Measurements from ENCODE around the gene GNAS-AS1.

The GNAS-AS1 gene

GRCh38 chr20:58877976-58878360 lies 27.3 kb upstream of the GNAS-AS1 start:
- POLR2A ChIA-PET: interaction anchor here (1.2 kb wide), 1 partner anchor 11 kb away, joined by 4 read pairs; no protein-coding TSS in a partner anchor
- DNase-seq (ENCODE audit: extremely low spot score): no peak
- CTCF ChIA-PET: no interaction called here

GRCh38 chr20:58877050-58877975 lies 26.6 kb upstream of the GNAS-AS1 start:
- DNase-seq (ENCODE audit: extremely low spot score): no peak
- TF ChIP-seq SP1 (IDR thresholded peaks at IDR 0.05) (no peak), ZNF384 (IDR thresholded peaks at IDR 0.05) (no peak), L3MBTL2 (conservative IDR thresholded peaks at IDR 0.05) (no peak), ELF4 (IDR thresholded peaks at IDR 0.05) (no peak), TARDBP (IDR thresholded peaks at IDR 0.05) (no peak), CTBP1 (IDR thresholded peaks at IDR 0.05; ENCODE audit: borderline replicate concordance) (no peak), HDGF (IDR thresholded peaks at IDR 0.05; ENCODE audit: borderline replicate concordance) (no peak), SUZ12 (IDR thresholded peaks at IDR 0.05) (no peak)
- POLR2A ChIA-PET: interaction anchor here (0.6 to 1.2 kb wide), 3 partner anchors 9 to 78 kb away, joined by 3 to 4 read pairs (median 3); no protein-coding TSS in a partner anchor
- CTCF ChIA-PET: no interaction called here

More at GRCh38 chr20:58877976-58878360, 27.3 kb upstream of the GNAS-AS1 start:
- TF ChIP-seq TARDBP (IDR thresholded peaks at IDR 0.05) (no peak), ELF4 (IDR thresholded peaks at IDR 0.05) (no peak), ZNF384 (IDR thresholded peaks at IDR 0.05) (no peak), FOXA1 (IDR thresholded peaks at IDR 0.05) (no peak), BHLHE40 (IDR thresholded peaks at IDR 0.05; ENCODE audit: borderline replicate concordance) (no peak), NFRKB (IDR thresholded peaks at IDR 0.05) (no peak), PKNOX1 (IDR thresholded peaks at IDR 0.05) (no peak), L3MBTL2 (conservative IDR thresholded peaks at IDR 0.05) (no peak), SUZ12 (IDR thresholded peaks at IDR 0.05) (no peak), LEF1 (IDR thresholded peaks at IDR 0.05; ENCODE audit: borderline replicate concordance) (no peak), SP1 (IDR thresholded peaks at IDR 0.05) (no peak), CTBP1 (IDR thresholded peaks at IDR 0.05; ENCODE audit: borderline replicate concordance) (no peak), HDGF (IDR thresholded peaks at IDR 0.05; ENCODE audit: borderline replicate concordance) (no peak), FOXM1 (IDR thresholded peaks at IDR 0.05; ENCODE audit: borderline replicate concordance) (no peak), ARNT (IDR thresholded peaks at IDR 0.05) (no peak), FOXK2 (IDR thresholded peaks at IDR 0.05) (no peak)

- DNase-seq (ENCODE audit: extremely low spot score): no peak
- ChIA-PET CTCF (no interaction called here), POLR2A (interaction anchor here (1.0 kb wide), 1 partner anchor 10 kb away, joined by 3 read pairs; no protein-coding TSS in a partner anchor)
- TF ChIP-seq ELF4 (IDR thresholded peaks at IDR 0.05) (no peak), TARDBP (IDR thresholded peaks at IDR 0.05) (no peak), NFRKB (IDR thresholded peaks at IDR 0.05) (no peak), FOXA1 (IDR thresholded peaks at IDR 0.05) (no peak), BHLHE40 (IDR thresholded peaks at IDR 0.05; ENCODE audit: borderline replicate concordance) (no peak), SP1 (IDR thresholded peaks at IDR 0.05) (no peak), PKNOX1 (IDR thresholded peaks at IDR 0.05) (no peak), FOXK2 (IDR thresholded peaks at IDR 0.05) (no peak), ARNT (IDR thresholded peaks at IDR 0.05) (no peak), FOXM1 (IDR thresholded peaks at IDR 0.05; ENCODE audit: borderline replicate concordance) (no peak), SUZ12 (IDR thresholded peaks at IDR 0.05) (no peak), HDGF (IDR thresholded peaks at IDR 0.05; ENCODE audit: borderline replicate concordance) (no peak), L3MBTL2 (conservative IDR thresholded peaks at IDR 0.05) (no peak), LEF1 (IDR thresholded peaks at IDR 0.05; ENCODE audit: borderline replicate concordance) (no peak)
Observed at GRCh38 chr20:58876437-58876836, 25.7 kb upstream of the GNAS-AS1 start.

- TF ChIP-seq FOXA1 (IDR thresholded peaks at IDR 0.05) (no peak), HDGF (IDR thresholded peaks at IDR 0.05; ENCODE audit: borderline replicate concordance) (no peak), LEF1 (IDR thresholded peaks at IDR 0.05; ENCODE audit: borderline replicate concordance) (no peak)
- POLR2A ChIA-PET: no interaction called here
- DNase-seq (ENCODE audit: extremely low spot score): no peak
- CTCF ChIA-PET: no interaction called here
Observed at GRCh38 chr20:58875541-58876134, 24.9 kb upstream of the GNAS-AS1 start.

GRCh38 chr20:58875111-58875510 lies 24.4 kb upstream of the GNAS-AS1 start:
- ChIA-PET CTCF (no interaction called here), POLR2A (no interaction called here)
- TF ChIP-seq HDGF (IDR thresholded peaks at IDR 0.05; ENCODE audit: borderline replicate concordance) (no peak), FOXK2 (IDR thresholded peaks at IDR 0.05) (no peak)
- DNase-seq (ENCODE audit: extremely low spot score): no peak

GRCh38 chr20:58874469-58874868 lies 23.8 kb upstream of the GNAS-AS1 start:
- CTCF ChIA-PET: no interaction called here
- TF ChIP-seq PKNOX1 (IDR thresholded peaks at IDR 0.05) (no peak), LEF1 (IDR thresholded peaks at IDR 0.05; ENCODE audit: borderline replicate concordance) (no peak), ARNT (IDR thresholded peaks at IDR 0.05) (no peak), SP1 (IDR thresholded peaks at IDR 0.05) (no peak), FOXA1 (IDR thresholded peaks at IDR 0.05) (no peak), HDGF (IDR thresholded peaks at IDR 0.05; ENCODE audit: borderline replicate concordance) (no peak), FOXM1 (IDR thresholded peaks at IDR 0.05; ENCODE audit: borderline replicate concordance) (no peak)
- POLR2A ChIA-PET: no interaction called here
- no peak for DNase-seq (ENCODE audit: extremely low spot score)
